ENCODE data around the gene C10orf67. TPM values are rescaled to one million over a fixed set of nuclear protein-coding genes. Genes with fewer than 3 reads are reported as not detected.
"Not testable (repeated sequence)": the region's sequence is repeated elsewhere in the genome, so short reads cannot be mapped to it uniquely, and the experiment has no call there.

The C10orf67 gene
- total RNA-seq, 1 experiment from 2014 or later, result not detected

GRCh38 chr10:23253780-23254179, 90.8 kb downstream of the C10orf67 start:
- Histone ChIP-seq H2BK120ac (ENCODE audit: low read depth, low read length, poor library complexity, severe bottlenecking) (no peak overlapping the region), H4K5ac (ENCODE audit: insufficient read length, low read depth, low read length) (no peak overlapping the region), H3K14ac (ENCODE audit: insufficient read depth, low read length) (no peak overlapping the region), H2BK15ac (ENCODE audit: low read depth, low read length) (no peak overlapping the region), H2BK5ac (ENCODE audit: insufficient read length, low read length) (no peak overlapping the region), H4K20me1 (ENCODE audit: control insufficient read depth, insufficient read depth, insufficient read length) (no peaks in the 10 kb centered on the region), H3K79me1 (ENCODE audit: insufficient read depth, low read depth, low read length, poor library complexity, severe bottlenecking) (no peaks in the 10 kb centered on the region), H3K4me2 (ENCODE audit: insufficient read depth, insufficient read length, low read length) (no peak overlapping the region), H2AK5ac (ENCODE audit: insufficient read length, low read length) (no peak overlapping the region), H2AFZ (ENCODE audit: low read length) (no peak overlapping the region), H3K79me2 (ENCODE audit: insufficient read depth, low read length) (no peaks in the 10 kb centered on the region), H3K9me3 (ENCODE audit: control insufficient read depth, low read depth, low read length) (no peaks in the 10 kb centered on the region), H2BK12ac (ENCODE audit: insufficient read length, low read depth, low read length) (no peak overlapping the region), H3K18ac (ENCODE audit: insufficient read length, low read depth, low read length) (no peak overlapping the region), H3K4ac (ENCODE audit: low read depth, low read length) (no peak overlapping the region), H3K23me2 (ENCODE audit: insufficient read length, low read depth, low read length, poor library complexity, severe bottlenecking) (no peaks in the 10 kb centered on the region), H3K23ac (ENCODE audit: insufficient read length, low read depth, low read length) (no peak overlapping the region), H3K4me1 (ENCODE audit: insufficient read depth, low read length) (no peaks in the 10 kb centered on the region), H3K9ac (ENCODE audit: extremely low read depth, insufficient read length, low read length) (no peak overlapping the region), H3K27me3 (ENCODE audit: insufficient read depth, low read length) (no peaks in the 10 kb centered on the region), H3T11ph (ENCODE audit: low read length) (no peak overlapping the region), H3K56ac (ENCODE audit: insufficient read length, low read depth, low read length) (no peak overlapping the region), H4K91ac (ENCODE audit: insufficient read length, low read depth, low read length) (no peak overlapping the region), H3K27ac (ENCODE audit: insufficient read length, low read depth, low read length) (no peak overlapping the region), H4K8ac (replicated peaks; ENCODE audit: insufficient read length, low read depth, low read length) (no peak overlapping the region), H2BK20ac (ENCODE audit: low read depth, low read length, poor library complexity, severe bottlenecking) (no peak overlapping the region)
- H3K4me3 Mint-ChIP-seq, result no peak overlapping the region
- peaks cover 13% of the 10 kb centered on the region for H3K27me3 Mint-ChIP-seq (ENCODE audit: low read depth)
- no CpG with 5 or more reads among the region's 2 CpGs for WGBS (ENCODE audit: extremely low coverage, insufficient read length, low lambda C conversion rate)
- peaks cover 5 to 9% of the 10 kb centered on the region in 2 experiments; a peak in 4 of 5 replicates for H3K9me3 Mint-ChIP-seq
- TF ChIP-seq CTCF (conservative IDR thresholded peaks at IDR 0.05), result no peak
- H3K27ac Mint-ChIP-seq, result no peak overlapping the region
- DNase-seq, result no peak
- peaks cover 0 to 6% (median 3%) of the 10 kb centered on the region in 3 experiments; a peak in 3 of 7 replicates for H3K36me3 Mint-ChIP-seq (ENCODE audit: insufficient read depth in 1 of 3, low read depth in 3 of 3)
- H3K4me1 Mint-ChIP-seq, result no peaks in the 10 kb centered on the region

- H2BK20ac ChIP-seq (ENCODE audit: low read depth, low read length, poor library complexity, severe bottlenecking); H3K18ac ChIP-seq (ENCODE audit: insufficient read length, low read depth, low read length); H2AFZ ChIP-seq (ENCODE audit: low read length); H3K79me2 ChIP-seq (ENCODE audit: insufficient read depth, low read length); H3K27ac Mint-ChIP-seq; H2AK5ac ChIP-seq (ENCODE audit: insufficient read length, low read length); H3K4ac ChIP-seq (ENCODE audit: low read depth, low read length); H4K5ac ChIP-seq (ENCODE audit: insufficient read length, low read depth, low read length); H3K14ac ChIP-seq (ENCODE audit: insufficient read depth, low read length); H2BK5ac ChIP-seq (ENCODE audit: insufficient read length, low read length); H3K4me3 Mint-ChIP-seq; H3T11ph ChIP-seq (ENCODE audit: low read length); H4K20me1 ChIP-seq (ENCODE audit: control insufficient read depth, insufficient read depth, insufficient read length); H3K9ac ChIP-seq (ENCODE audit: extremely low read depth, insufficient read length, low read length); H2BK12ac ChIP-seq (ENCODE audit: insufficient read length, low read depth, low read length); H3K36me3 Mint-ChIP-seq (ENCODE audit: insufficient read depth in 1 of 3, low read depth in 3 of 3); H4K8ac ChIP-seq (replicated peaks; ENCODE audit: insufficient read length, low read depth, low read length); H3K4me2 ChIP-seq (ENCODE audit: insufficient read depth, insufficient read length, low read length); H3K27me3 ChIP-seq (ENCODE audit: insufficient read depth, low read length); H3K4me1 ChIP-seq (ENCODE audit: insufficient read depth, low read length); H3K27ac ChIP-seq (ENCODE audit: insufficient read length, low read depth, low read length); H3K23me2 ChIP-seq (ENCODE audit: insufficient read length, low read depth, low read length, poor library complexity, severe bottlenecking); H2BK120ac ChIP-seq (ENCODE audit: low read depth, low read length, poor library complexity, severe bottlenecking); H3K79me1 ChIP-seq (ENCODE audit: insufficient read depth, low read depth, low read length, poor library complexity, severe bottlenecking); H3K9me3 ChIP-seq (ENCODE audit: control insufficient read depth, low read depth, low read length); H2BK15ac ChIP-seq (ENCODE audit: low read depth, low read length); H3K56ac ChIP-seq (ENCODE audit: insufficient read length, low read depth, low read length); H4K91ac ChIP-seq (ENCODE audit: insufficient read length, low read depth, low read length); H3K9me3 Mint-ChIP-seq; H3K23ac ChIP-seq (ENCODE audit: insufficient read length, low read depth, low read length); DNase-seq; H3K4me1 Mint-ChIP-seq: not testable (repeated sequence)
- H3K27me3 Mint-ChIP-seq (ENCODE audit: low read depth), result peaks cover 21% of the 10 kb centered on the region
- whole genome bisulfite sequencing (ENCODE audit: extremely low coverage, insufficient read length, low lambda C conversion rate), result no CpG with 5 or more reads among the region's 4 CpGs
Measured at GRCh38 chr10:23252859-23253258, 91.7 kb downstream of the C10orf67 start.

Measured in H9 (cell line).